NCI-H510A treated with DMSO at 0.1 percent for 48 hours (cell line): Measurements from ENCODE around the gene ABCA6.

Experiments
- DNase-seq: peaks from one replicate; lab custom pipeline; 2025; lab: John Stamatoyannopoulos, UW

The ABCA6 gene

GRCh38 chr17:69048634-69049033, 93.1 kb downstream of the ABCA6 start:
- no peak for DNase-seq

- DNase-seq: peak; percentile 12
Observed at GRCh38 chr17:69047368-69048263, 94.1 kb downstream of the ABCA6 start.

GRCh38 chr17:69046121-69046807, 95.4 kb downstream of the ABCA6 start:
- no peak for DNase-seq

GRCh38 chr17:69045646-69046045, 96.0 kb downstream of the ABCA6 start:
- DNase-seq: no peak

GRCh38 chr17:69044371-69044770, 97.3 kb downstream of the ABCA6 start:
- no peak for DNase-seq

- DNase-seq: no peak
Observed at GRCh38 chr17:69043098-69043734, 98.5 kb downstream of the ABCA6 start.

- DNase-seq: no peak
Observed at GRCh38 chr17:69042308-69042707, 99.4 kb downstream of the ABCA6 start.

GRCh38 chr17:69031839-69032238, 109.9 kb downstream of the ABCA6 start:
- no peak for DNase-seq

GRCh38 chr17:69030169-69030568, 111.5 kb downstream of the ABCA6 start:
- no peak for DNase-seq
